GM18526 (cell line): ENCODE results near the gene PMPCB.

Experiments used
- POLR2A ChIP-seq: IDR thresholded peaks from 3 replicates; pipeline ENCODE4 v1.6.1; 2011; ENCODE audit not compliant: insufficient read length; ENCODE audit errors: extremely low read depth

PMPCB gene

DNA sequence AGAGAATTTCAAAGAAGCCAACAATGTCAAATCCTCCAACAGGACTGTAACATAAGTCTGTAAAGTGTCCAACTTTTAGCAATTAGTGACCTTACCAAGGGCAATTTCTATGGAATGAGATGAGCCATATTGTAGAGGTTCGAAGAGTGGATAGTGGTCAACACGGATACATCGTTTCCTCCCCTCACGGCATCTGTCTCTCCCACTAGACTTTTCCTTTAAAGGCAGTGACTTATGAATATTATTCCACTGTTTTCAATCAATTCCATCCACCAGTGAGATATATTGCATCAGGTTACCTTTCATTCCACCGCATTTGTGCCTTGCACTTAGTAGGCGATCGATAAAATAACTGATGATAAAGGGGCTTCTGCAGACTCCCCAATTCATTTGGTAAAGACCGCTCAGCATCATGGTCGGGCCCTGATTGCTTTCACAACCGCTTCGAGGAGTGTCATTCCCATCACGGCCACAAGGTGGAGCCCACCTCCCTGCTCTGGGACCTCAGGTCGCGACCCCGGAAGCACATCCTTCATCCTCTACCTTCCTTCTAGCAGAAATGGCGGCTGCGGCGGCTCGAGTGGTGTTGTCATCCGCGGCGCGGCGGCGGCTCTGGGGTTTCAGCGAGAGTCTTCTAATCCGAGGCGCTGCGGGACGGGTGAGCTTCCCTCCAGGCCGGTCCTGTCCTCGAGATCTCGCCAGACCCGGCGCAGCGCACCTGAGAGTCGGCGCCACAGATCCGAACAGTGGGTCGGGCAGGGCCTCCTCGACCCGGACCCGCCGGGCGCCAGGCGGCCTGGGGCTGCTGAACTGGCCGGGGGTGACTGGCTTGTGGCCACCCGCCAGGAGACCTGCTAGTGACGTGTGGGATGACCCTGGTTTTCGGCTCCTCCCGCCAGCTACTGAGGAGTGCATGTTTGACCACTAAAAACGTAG is at the start of gene PMPCB:
Gene PMPCB (plus strand): TSS at position 535 of the 936 bp plus-strand sequence. CDS start 25 bp downstream, at position 560.
- TF ChIP-seq POLR2A, result peak; percentile 77

DNA sequence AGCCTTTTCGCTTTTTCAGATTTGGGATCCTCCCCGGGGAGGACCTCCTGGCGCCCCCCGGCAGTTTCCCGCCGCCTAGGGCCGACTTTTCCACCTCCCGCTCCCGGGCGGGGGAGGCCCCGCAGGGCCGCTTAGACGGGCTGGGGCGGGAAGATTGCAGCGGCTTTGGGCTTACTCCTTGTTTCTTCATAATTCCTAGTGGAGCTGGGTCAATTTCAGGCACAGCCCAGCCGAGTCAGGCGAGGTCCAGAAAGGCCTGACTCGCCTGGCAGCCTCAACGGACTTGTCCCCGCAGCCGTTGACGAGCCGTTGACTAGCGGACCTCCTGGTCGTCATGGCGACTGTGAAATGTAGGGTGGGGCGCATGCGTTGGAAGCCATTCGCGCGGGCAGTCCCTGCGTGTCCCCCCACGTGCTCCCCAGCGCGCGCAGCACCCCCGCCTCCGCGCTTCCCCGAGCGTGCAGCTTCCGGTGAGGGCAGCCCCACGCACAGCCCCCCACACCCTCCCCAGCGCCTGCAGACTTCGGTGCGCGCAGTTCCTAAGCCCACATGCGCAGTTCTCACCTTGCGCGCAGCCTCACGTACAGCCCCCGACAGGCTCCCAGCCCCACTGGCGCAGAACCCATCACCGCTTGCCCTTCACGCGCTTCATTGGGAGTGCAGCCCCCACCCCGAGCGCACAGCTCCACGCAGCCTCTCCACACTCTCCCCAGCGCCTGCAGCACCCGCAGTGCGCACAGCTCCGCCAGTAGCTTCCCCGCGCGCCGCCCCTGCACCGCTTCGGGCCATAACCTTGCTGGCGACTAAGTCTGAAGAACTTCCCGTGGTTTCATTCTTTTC is 17.1 kb upstream of the PMPCB start:
- peak; percentile 36 for TF ChIP-seq POLR2A

GRCh38 chr7:103292122-103292521 is 5.1 kb upstream of the PMPCB start:
- no peak for TF ChIP-seq POLR2A

DNA sequence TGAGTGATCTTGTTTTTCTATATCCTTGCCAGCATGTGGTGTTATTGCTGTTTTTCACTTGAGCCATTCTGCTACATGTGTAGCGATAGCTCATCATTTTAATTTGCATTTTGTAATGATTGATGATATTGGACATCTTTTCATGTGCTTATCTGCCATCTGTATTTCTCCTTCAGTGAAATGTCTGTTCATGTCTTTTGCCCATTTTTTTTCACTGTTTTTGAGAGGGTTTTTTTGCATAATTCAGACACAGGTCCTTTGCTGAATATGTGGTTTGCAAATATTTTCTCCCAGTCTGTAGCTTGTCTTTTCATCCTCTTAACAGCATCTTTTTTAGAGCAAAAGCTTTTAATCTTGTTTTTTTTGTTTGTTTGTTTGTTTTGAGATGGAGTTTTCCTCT is 3.7 kb upstream of the PMPCB start:
- no peak for TF ChIP-seq POLR2A

DNA sequence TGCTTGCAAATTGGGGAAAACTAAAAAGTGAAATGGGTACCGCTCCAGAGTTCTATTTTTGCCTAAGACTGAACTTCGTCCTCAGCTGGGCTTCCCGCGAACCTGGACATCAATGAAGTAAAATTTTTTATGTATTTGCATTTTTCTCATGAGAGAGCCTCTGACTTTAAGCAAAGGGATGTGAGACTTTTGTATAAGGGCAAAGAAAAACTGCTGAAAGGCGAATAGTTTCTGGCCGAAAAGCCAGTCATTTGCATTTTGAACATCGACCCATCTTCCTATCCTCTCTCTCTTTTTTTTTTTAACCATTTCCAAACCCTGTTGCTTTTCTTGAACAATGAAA is 573 bp downstream of the PMPCB start:
- no peak for TF ChIP-seq POLR2A

DNA sequence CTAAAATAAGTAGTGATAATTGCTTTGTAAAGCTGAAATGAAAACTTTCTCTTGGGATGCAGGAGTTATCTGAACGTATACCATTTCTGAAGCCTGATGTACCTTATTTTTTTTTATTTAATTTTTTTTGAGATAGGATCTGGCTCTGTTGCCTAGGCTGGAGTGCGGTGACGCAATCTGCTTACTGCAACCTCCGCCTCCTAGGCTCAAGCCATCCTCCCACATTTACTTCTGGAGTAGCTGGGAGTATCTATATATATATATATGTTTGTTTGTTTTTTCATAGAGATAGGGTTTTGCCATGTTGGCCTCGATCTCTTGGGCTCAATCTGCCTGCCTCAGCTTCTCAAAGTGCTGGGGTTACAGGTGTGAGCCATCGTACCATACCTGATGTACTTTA is 2.4 kb downstream of the PMPCB start:
- TF ChIP-seq POLR2A, result no peak

DNA sequence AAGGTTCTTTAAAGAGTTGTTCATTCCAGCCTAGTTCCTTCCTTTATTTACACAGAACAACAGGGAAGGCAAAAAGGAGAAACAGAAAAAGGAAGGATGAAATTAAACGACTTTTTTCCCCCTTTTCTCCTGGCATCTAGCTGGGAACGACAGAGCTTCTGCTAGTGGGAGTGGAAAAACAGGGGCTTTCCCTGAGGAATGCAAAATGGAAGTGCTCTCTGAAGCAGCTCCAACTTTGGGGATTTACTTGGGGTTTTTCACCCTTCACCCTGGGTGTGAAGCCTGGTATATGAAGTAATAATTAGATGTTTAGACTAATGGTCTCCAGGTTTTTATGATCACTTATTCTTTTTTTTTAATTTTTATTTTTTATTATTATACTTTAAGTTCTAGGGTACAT is 4.2 kb downstream of the PMPCB start:
- no peak for TF ChIP-seq POLR2A

GRCh38 chr7:103307503-103308231 is 10.4 kb downstream of the PMPCB start:
- no peak for TF ChIP-seq POLR2A

DNA sequence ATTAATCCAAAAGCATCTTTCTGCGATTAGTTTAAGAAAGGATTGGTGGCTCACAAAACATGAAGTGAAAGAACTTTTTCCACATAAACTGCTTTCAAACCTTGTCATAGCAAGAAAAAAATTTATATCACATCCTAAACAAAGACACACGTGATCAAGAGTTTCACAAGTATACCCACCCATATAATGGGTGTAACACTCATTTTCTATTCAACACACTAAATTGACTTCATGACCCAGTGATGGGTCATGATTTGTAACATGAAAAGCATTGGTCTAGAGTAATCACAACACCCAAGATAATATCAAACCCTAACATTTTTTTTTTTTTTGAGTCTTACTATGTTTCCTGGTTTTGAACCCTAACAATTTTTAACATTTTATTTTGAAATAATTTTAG is 17.6 kb downstream of the PMPCB start:
- no peak for TF ChIP-seq POLR2A

- no peak for TF ChIP-seq POLR2A
These were observed 19.2 kb downstream of the PMPCB start for GRCh38 chr7:103316380-103316941.

- no peak for TF ChIP-seq POLR2A
These were observed 19.8 kb downstream of the PMPCB start for GRCh38 chr7:103317009-103317408.

GRCh38 chr7:103325744-103326143 is 28.5 kb downstream of the PMPCB start:
- no peak for TF ChIP-seq POLR2A

DNA sequence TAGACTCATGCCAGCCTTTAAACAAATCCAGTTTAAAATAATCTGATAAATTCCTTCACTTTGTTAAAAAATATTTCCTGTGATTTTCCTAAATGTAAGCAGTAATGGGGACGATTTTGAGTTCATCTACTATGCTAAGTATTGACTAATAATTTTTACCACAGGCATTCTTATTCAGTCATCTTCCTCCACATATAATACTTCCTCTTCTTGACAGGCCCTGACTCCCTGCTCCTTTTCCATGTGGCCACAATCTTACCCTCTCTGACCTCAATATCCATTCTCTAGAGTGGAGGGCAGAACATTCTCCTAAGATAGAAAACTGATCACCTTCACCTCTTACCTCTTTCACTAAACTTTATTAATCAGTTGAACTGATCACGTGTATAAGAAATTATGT is 39.5 kb downstream of the PMPCB start:
- no peak for TF ChIP-seq POLR2A

DNA sequence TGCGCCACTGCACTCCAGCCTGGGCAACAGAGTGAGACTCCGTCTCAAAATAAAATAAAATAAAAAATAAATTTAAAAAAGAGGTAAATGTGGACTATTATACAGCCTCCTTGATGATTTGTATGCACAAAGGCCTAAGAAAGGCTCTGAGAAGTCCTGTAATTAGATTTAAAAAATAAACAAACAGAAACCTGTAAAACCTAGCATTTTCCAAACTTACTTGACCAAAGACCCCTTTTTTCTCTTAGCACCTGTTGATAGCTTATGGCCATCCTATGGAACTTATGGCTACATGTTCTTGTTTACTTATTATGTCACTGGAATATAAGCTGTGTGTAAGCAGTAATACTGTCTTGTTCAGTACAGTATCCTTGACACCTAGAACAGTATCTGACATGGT is 41.6 kb downstream of the PMPCB start:
- no peak for TF ChIP-seq POLR2A

GRCh38 chr7:103341466-103341865 is 44.2 kb downstream of the PMPCB start:
- TF ChIP-seq POLR2A, result no peak
